GM20000 (cell line): ENCODE measurements around the gene NRG3.

ENCODE experiments used
- DNase-seq: peaks from one replicate; pipeline ENCODE4 v3.0.0; 2012; ENCODE audit warnings: low spot score
- CTCF ChIP-seq: IDR thresholded peaks from 2 replicates; pipeline ENCODE4 v1.5.1; 2012; ENCODE audit warnings: mild to moderate bottlenecking, control low read depth; ENCODE audit errors: extremely low read depth, missing control alignments

The NRG3 gene

GRCh38 chr10:82377608-82378007 lies 502.6 kb downstream of the NRG3 start:
- DNase-seq = no peak
- no peak for TF ChIP-seq CTCF

- no peak for TF ChIP-seq CTCF
- no peak for DNase-seq
These were observed 503.2 kb downstream of the NRG3 start for GRCh38 chr10:82378146-82378545.

- no peak for DNase-seq
- no peak for TF ChIP-seq CTCF
These were observed 508.4 kb downstream of the NRG3 start for GRCh38 chr10:82383350-82383749.

- no peak for DNase-seq
- TF ChIP-seq CTCF = no peak
These were observed 516.1 kb downstream of the NRG3 start for GRCh38 chr10:82390866-82391658.

- no peak for DNase-seq
- TF ChIP-seq CTCF = no peak
These were observed 517.0 kb downstream of the NRG3 start for GRCh38 chr10:82391971-82392370.

- DNase-seq = no peak
- TF ChIP-seq CTCF = no peak
These were observed 517.5 kb downstream of the NRG3 start for GRCh38 chr10:82392533-82392932.

- no peak for DNase-seq
These were observed 519.1 kb downstream of the NRG3 start for GRCh38 chr10:82394122-82394521.

More at GRCh38 chr10:82394122-82394521, 519.1 kb downstream of the NRG3 start:
- no peak for TF ChIP-seq CTCF
